Lower leg skin (tissue), 4 donors: ENCODE results near the gene OTX1. TPM values are rescaled to one million over a fixed set of nuclear protein-coding genes. Genes with fewer than 3 reads are reported as not detected.

Experiments used
- DNase-seq, 2 donors: peaks; one replicate each; pipeline ENCODE4 v3.0.0-alpha.2; 2019; ENCODE audit warnings: low spot score in 2 of 2
- H3K4me3 ChIP-seq: fragments of 200-600 bp; sonication (generic); 2 replicates; pipeline ENCODE4 v1.5.1; 2017; ENCODE audit warnings: mild to moderate bottlenecking, low read depth; ENCODE audit not compliant: poor library complexity, severe bottlenecking
- POLR2A ChIP-seq, 2 donors: fragments of 450-650 bp; IDR thresholded peaks; one replicate each; pipeline ENCODE4 v1.6.1; 2016 to 2017; ENCODE audit warnings: antibody characterized with exemption in 2 of 2, mild to moderate bottlenecking in 1 of 2, moderate library complexity in 1 of 2
- WGBS, 2 donors: methylation state at CpG; one replicate each; pipeline ENCODE4 v1.1.5; 2018; 5-methylcytosine and 5-hydroxymethylcytosine counted together
- intact Hi-C: fragments of 100-400 bp; cut with DNase I; formaldehyde crosslinking; loops from one replicate; pipeline ENCODE4 v1.15.0; 2023; ENCODE audit warnings: low total_unique reads
- total RNA-seq, 4 donors: library from RNA; depleted of rRNA; stranded (reverse); fragments of >200 nt; gene quantifications; one replicate each; pipeline ENCODE4 v1.1.0, GENCODE V29; 2016
- TF ChIP-seq, protein P1 (sequence below), 3 donors: fragments of 450-650 bp; IDR thresholded peaks; one replicate each; pipeline ENCODE4 v1.5.1; 2016; ENCODE audit warnings: antibody characterized with exemption in 3 of 3, mild to moderate bottlenecking in 3 of 3, moderate library complexity in 2 of 3

OTX1 gene
- total RNA-seq, 4 donors from 2014 or later = 5.3 to 9.2 (median 8.0) TPM

GRCh38 chr2:63058144-63058920, 7.7 kb downstream of the OTX1 start:
- TF ChIP-seq, protein P1, sequence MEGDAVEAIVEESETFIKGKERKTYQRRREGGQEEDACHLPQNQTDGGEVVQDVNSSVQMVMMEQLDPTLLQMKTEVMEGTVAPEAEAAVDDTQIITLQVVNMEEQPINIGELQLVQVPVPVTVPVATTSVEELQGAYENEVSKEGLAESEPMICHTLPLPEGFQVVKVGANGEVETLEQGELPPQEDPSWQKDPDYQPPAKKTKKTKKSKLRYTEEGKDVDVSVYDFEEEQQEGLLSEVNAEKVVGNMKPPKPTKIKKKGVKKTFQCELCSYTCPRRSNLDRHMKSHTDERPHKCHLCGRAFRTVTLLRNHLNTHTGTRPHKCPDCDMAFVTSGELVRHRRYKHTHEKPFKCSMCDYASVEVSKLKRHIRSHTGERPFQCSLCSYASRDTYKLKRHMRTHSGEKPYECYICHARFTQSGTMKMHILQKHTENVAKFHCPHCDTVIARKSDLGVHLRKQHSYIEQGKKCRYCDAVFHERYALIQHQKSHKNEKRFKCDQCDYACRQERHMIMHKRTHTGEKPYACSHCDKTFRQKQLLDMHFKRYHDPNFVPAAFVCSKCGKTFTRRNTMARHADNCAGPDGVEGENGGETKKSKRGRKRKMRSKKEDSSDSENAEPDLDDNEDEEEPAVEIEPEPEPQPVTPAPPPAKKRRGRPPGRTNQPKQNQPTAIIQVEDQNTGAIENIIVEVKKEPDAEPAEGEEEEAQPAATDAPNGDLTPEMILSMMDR (IDR thresholded peaks at IDR 0.05) = no peak
- no peak for TF ChIP-seq POLR2A (IDR thresholded peaks at IDR 0.05)
- intact Hi-C loops = loop anchor here (10.0 kb wide), 1 partner anchor 1944 kb away; no protein-coding TSS in a partner anchor
- WGBS, 2 donors = 50 to 54% methylated on average over 35 of the region's 35 CpGs
- DNase-seq = no peak
- no peak overlapping the region for H3K4me3 ChIP-seq

- intact Hi-C loops = loop anchor here (10.0 kb wide), 1 partner anchor 1944 kb away; no protein-coding TSS in a partner anchor
- H3K4me3 ChIP-seq = no peak overlapping the region
- 25 to 36% methylated on average over 34 to 65 of the region's 67 CpGs for WGBS, 2 donors
- no peak for DNase-seq
- no peak for TF ChIP-seq POLR2A (IDR thresholded peaks at IDR 0.05)
- TF ChIP-seq, protein P1 (IDR thresholded peaks at IDR 0.05) = no peak
Observed at GRCh38 chr2:63058921-63059792, 8.5 kb downstream of the OTX1 start.

GRCh38 chr2:63059793-63060471, 9.3 kb downstream of the OTX1 start:
- TF ChIP-seq POLR2A (IDR thresholded peaks at IDR 0.05) = no peak
- TF ChIP-seq, protein P1 (IDR thresholded peaks at IDR 0.05) = no peak
- H3K4me3 ChIP-seq = no peak overlapping the region
- 10 to 13% methylated on average over 20 to 31 of the region's 39 CpGs for whole genome bisulfite sequencing, 2 donors
- no peak for DNase-seq
- intact Hi-C loops = loop anchor here (10.0 kb wide), 1 partner anchor 1945 kb away; no protein-coding TSS in a partner anchor

DNA sequence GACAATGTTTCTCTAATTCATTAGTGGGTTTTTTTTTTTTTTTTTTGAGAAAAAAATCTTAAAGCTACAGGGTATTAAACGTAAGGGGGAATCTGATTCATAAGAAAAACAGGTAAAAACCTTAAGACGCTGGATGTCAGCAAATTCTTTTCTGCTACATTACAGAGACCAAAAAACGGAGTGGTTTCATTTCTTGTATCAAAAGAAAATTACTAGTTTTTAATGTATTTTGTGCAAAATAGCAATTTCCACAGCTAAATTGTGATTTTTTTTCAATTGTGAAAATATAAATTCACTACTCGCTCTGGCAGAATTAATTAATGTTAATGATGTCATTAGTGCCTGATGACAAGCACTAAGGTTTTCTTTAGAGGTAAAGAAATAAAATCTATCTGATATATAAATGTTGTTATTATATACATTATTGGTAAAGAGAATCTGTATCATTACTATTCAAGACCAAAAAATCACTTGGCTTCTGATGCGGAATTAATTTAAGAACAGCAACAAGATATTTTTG, 9.9 kb downstream of the OTX1 start:
- no peak overlapping the region for H3K4me3 ChIP-seq
- no peak for DNase-seq
- intact Hi-C loops = no loop called here
- TF ChIP-seq, protein P1 (IDR thresholded peaks at IDR 0.05) = no peak
- TF ChIP-seq POLR2A (IDR thresholded peaks at IDR 0.05) = no peak
- 36 to 39% methylated on average over 5 of the region's 5 CpGs for WGBS, 2 donors

DNA sequence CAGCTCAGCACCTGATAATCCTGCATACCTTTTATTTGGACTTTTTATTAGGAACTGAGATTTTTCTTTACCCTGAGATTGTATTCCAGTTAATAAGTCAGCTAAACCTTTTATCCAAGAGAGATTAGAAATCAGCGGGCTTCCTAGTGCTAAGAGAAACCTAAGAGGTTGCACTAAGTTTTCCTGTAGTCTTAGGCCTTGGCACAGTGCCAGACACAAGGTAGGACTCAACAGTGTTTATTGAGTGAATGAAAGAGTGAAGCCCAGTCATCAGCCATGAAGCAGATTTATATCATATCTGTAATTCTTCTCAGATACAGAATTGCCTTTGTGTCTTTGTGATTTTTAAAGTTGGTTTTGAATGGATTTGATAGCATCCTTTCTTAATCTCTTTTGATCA, 13.6 kb downstream of the OTX1 start:
- no peak overlapping the region for H3K4me3 ChIP-seq
- no peak for DNase-seq
- no peak for TF ChIP-seq POLR2A (IDR thresholded peaks at IDR 0.05)
- TF ChIP-seq, protein P1 (IDR thresholded peaks at IDR 0.05) = no peak
- 92 to 93% methylated on average over 1 of the region's 1 CpG for WGBS, 2 donors
- intact Hi-C loops = no loop called here
